ENCODE results near the gene JAM3.
"Not testable (repeated sequence)": the region's sequence is repeated elsewhere in the genome, so short reads cannot be mapped to it uniquely, and the experiment has no call there.

The JAM3 gene

GRCh38 chr11:134181707-134182106 is 112.8 kb downstream of the JAM3 start:
- in situ Hi-C loops (cut with HindIII; ENCODE audit: low sequenced_read_pairs): no loop called here
- no peak for TF ChIP-seq CTCF (IDR thresholded peaks at IDR 0.05; ENCODE audit: low read depth, low read length)
- no peak for DNase-seq (ENCODE audit: low read depth, low spot score)
- no peak overlapping the region for H3K4me3 ChIP-seq (ENCODE audit: low read depth, low read length)

GRCh38 chr11:134188092-134188491 is 119.2 kb downstream of the JAM3 start:
- DNase-seq (ENCODE audit: low read depth, low spot score); H3K4me3 ChIP-seq (ENCODE audit: low read depth, low read length); in situ Hi-C loops (cut with HindIII; ENCODE audit: low sequenced_read_pairs): not testable (repeated sequence)

- no peak overlapping the region for H3K4me3 ChIP-seq (ENCODE audit: low read depth, low read length)
- TF ChIP-seq CTCF (IDR thresholded peaks at IDR 0.05; ENCODE audit: low read depth, low read length): no peak
- in situ Hi-C loops (cut with HindIII; ENCODE audit: low sequenced_read_pairs): no loop called here
- DNase-seq (ENCODE audit: low read depth, low spot score): no peak
Measured at GRCh38 chr11:134196756-134197155, 127.9 kb downstream of the JAM3 start.

- no peak for TF ChIP-seq CTCF (IDR thresholded peaks at IDR 0.05; ENCODE audit: low read depth, low read length)
- in situ Hi-C loops (cut with HindIII; ENCODE audit: low sequenced_read_pairs): no loop called here
- no peak overlapping the region for H3K4me3 ChIP-seq (ENCODE audit: low read depth, low read length)
- no peak for DNase-seq (ENCODE audit: low read depth, low spot score)
Measured at GRCh38 chr11:134199531-134199930, 130.7 kb downstream of the JAM3 start.

GRCh38 chr11:134200688-134201087 is 131.8 kb downstream of the JAM3 start:
- H3K4me3 ChIP-seq (ENCODE audit: low read depth, low read length): no peak overlapping the region
- in situ Hi-C loops (cut with HindIII; ENCODE audit: low sequenced_read_pairs): no loop called here
- no peak for TF ChIP-seq CTCF (IDR thresholded peaks at IDR 0.05; ENCODE audit: low read depth, low read length)

More at GRCh38 chr11:134200688-134201087, 131.8 kb downstream of the JAM3 start:
- no peak for DNase-seq (ENCODE audit: low read depth, low spot score)

Measured in astrocyte of the spinal cord (primary cell).